DMS114 treated with DMSO at 0.1 percent for 48 hours (cell line): Measurements from ENCODE around the gene ANXA9.
A peak's percentile ranks its signal among the peaks of the same experiment; 100 is the strongest.

Source experiments
- DNase-seq: peaks from one replicate; lab custom pipeline; 2025; ENCODE audit not compliant: unreplicated experiment; lab: John Stamatoyannopoulos, UW

The ANXA9 gene

GRCh38 chr1:150974580-150975478 lies 7.3 kb upstream of the ANXA9 start, which contains the start of gene CERS2:
Gene CERS2, minus strand, starts transcription at chr1:150974835. Its CDS starts 5,745 bp downstream, at chr1:150969090.
- DNase-seq = no peak

DNA sequence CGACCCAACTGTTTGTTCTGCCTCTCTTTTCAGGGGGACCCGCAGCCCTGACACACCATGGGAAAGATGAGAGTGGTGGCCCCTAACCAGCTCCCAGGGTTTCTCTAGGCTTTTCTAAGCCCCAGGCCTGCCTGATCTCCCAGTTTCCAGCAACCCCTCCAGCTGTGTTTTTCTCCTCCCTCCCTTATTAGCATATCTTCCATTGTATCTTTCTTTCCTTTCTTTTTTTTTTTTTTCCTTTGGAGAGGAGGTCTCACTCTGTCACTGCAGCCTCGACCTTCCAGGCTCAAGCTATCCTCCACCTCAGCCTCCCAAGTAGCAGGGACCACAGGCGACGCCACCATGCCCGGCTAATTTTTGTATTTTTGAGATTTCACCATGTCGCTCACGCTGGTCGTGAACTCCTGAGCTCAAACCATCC lies 5.7 kb upstream of the ANXA9 start:
- DNase-seq = no peak

- no peak for DNase-seq
Measured at GRCh38 chr1:150976879-150977694, 5.0 kb upstream of the ANXA9 start.

DNA sequence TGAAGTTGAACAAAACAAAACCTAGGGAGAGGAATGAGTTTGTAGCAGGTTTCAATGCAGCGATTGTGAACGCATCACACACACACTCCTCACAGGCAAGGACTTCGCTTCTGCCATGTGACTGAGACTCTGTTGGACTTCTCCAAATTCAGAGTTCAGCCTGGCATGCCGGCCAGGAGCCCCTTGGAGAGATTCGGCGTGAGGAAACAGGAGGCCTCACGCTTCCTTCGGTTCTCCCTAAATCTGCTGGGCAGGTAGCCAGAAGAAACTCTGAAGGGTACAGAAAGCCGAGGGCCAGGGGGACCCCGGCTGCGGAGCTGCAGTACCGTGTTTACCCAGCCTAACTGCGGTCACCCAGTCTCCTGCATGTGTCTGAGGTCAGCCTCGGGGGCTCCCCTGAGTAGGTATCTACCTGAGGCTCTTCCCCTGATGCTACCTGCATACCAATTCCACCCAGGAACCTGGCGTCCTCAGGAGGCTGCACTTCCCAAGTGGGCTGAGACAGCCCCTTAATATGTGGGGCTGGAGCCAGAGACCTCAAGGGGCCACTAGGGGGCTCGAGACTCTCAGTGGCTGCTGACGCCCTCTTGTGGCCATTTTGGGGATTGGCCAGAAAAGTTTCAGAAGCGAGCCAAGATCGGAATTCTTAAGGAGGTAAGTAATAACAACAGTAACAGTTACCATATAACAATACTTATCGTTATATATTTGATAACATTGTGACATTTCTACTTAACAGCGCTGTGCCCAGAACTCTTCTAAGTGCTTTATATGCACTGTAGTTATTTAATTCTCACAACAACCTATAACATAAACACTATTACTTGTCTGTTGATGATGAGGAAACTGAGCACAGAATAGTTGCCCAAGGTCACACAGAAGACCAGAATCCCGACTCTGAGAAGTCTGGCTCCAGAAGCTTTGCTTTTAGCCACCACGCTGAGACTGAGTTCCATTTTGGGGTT lies 2.7 kb upstream of the ANXA9 start:
- peak; percentile 95 for DNase-seq

GRCh38 chr1:150981177-150981804 lies 801 bp upstream of the ANXA9 start:
- no peak for DNase-seq

GRCh38 chr1:150985179-150985825 lies 3.2 kb downstream of the ANXA9 start:
- DNase-seq = no peak

DNA sequence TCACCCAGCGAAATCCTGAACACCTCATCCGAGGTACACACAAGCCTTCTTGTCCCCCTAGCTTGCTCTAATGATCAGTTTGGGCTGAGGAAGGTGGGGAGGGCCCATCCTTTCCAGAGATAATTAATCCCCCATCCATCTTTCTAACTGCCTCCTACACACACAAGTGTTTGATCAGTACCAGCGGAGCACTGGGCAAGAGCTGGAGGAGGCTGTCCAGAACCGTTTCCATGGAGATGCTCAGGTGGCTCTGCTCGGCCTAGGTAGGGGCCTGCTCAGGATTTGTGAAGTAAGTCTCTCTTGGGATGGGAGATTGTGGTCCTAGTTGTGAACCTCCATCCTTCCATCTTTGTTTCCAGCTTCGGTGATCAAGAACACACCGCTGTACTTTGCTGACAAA lies 5.8 kb downstream of the ANXA9 start:
- DNase-seq = no peak

DNA sequence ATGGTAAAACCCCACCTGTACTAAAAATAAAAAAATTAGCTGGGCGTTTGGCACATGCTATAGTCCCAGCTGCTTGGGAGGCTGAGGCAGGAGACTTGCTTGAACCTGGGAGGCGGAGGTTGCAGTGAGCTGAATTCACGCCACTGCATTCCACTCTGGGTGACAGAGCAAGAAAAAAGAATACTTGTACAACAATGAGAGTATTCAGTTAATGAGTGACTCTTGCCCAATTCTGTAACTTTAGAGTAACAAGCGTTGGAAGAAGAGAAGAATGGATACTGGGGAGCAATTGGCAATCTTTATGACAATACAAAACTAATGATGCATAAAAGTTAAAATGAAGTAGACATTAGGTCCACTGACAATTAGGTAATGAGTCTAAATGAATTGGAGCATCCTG lies 10.5 kb downstream of the ANXA9 start:
- DNase-seq = no peak

GRCh38 chr1:150994248-150994647 lies 12.2 kb downstream of the ANXA9 start:
- DNase-seq = no peak

DNA sequence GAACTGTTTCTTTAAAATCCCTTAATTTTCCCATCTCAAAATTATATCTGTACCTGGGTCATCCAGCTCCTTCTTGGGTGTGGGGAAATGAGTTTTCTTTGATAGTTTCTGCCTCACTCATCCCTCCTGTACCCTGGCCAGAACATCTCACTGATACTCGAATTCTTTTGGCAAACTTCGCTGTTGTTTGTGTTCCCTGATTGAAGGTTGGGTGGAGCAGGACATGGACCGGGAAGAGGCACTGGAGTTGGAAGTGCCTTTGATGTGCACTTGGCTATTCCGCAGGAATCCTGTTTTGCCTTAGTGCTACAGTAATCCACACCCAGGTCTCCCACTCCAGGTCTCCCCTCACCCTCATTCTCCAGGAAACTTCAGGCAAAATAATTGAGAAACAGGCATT lies 13.4 kb downstream of the ANXA9 start:
- DNase-seq = no peak

- peak; percentile 39 for DNase-seq
Measured at GRCh38 chr1:150995896-150996295, 13.8 kb downstream of the ANXA9 start.

DNA sequence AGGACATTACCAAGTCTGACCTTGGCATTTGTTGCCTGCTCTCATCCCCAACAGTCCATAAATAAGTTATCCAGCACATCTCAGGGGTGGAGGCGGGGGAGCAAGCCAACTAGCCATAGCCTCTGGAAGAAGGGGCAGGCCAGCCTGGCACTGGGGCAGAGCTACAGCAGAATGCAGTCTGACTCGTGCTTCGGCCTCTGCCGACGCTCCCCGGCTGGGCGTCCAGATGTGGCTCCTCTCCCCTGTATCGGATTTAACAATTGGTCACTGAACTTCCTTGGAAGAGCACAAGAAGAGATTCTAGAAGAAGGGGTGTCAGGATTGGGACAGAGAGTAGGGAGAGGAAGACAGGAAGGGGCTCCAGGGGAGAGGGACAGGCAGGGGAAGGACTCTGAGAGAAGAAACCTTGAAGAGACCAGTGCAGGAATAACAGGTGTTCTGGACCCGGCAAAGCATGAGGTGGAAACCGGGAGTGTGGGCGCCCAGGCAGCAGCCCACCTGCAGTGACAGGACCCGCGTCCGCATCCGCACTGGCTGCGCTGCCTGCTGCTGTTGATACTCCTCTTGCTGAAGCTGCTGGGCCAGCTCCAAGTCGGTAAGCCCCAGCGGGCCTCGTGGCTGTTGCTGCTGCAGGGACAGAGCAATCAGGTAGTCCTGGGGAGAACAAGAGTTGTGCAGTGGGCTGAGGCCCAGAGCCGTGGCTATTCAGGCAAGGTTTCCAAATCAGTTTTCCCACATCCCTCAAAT lies 15.2 kb downstream of the ANXA9 start:
- no peak for DNase-seq

DNA sequence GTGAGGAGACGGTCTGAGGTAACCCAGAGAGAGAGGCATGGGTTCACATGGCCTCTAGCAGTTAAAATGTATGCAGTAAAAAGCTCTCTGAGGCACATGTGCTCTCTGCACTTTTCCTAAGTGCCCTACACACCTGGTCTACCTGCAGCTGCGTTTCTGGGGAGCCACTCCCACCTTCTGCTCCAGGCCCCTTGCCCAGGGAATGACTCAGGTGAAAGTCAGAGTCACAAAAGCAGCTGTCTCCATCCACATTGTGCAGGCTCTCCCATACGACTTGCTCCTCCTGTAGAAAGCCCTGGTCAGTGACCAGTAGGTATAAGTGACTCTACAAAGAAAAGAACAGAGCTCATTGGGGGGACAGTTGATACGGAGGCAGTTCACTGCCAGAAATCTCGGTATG lies 15.9 kb downstream of the ANXA9 start:
- DNase-seq = no peak

GRCh38 chr1:150999051-150999674 lies 17.1 kb downstream of the ANXA9 start:
- no peak for DNase-seq

DNA sequence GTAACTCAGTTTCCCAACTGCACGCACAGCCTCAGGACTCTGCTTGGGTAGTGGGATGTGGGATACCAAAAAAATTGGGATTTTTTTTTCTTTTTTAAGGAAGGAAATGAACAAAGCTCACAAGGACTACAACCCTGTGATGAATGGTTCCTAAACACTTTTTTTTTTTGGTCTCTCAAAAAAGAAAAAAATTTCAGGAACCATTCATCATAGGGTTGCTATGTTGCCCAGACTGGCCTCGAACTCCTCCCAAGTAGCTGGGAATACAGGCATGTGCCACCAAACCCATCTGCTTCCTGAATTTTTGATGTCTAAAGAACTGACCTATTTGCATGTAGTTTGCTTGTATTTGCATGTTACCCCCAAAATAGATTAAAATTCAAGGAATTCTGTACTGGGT lies 17.8 kb downstream of the ANXA9 start:
- DNase-seq = no peak

GRCh38 chr1:151000408-151000807 lies 18.3 kb downstream of the ANXA9 start:
- no peak for DNase-seq

- DNase-seq = no peak
Measured at GRCh38 chr1:151001602-151002001, 19.5 kb downstream of the ANXA9 start.

- DNase-seq = no peak
Measured at GRCh38 chr1:151002051-151002450, 20.0 kb downstream of the ANXA9 start.

- DNase-seq = no peak
Measured at GRCh38 chr1:151002611-151003010, 20.5 kb downstream of the ANXA9 start.
